ENCODE data around the gene RDX.

The RDX gene

DNA sequence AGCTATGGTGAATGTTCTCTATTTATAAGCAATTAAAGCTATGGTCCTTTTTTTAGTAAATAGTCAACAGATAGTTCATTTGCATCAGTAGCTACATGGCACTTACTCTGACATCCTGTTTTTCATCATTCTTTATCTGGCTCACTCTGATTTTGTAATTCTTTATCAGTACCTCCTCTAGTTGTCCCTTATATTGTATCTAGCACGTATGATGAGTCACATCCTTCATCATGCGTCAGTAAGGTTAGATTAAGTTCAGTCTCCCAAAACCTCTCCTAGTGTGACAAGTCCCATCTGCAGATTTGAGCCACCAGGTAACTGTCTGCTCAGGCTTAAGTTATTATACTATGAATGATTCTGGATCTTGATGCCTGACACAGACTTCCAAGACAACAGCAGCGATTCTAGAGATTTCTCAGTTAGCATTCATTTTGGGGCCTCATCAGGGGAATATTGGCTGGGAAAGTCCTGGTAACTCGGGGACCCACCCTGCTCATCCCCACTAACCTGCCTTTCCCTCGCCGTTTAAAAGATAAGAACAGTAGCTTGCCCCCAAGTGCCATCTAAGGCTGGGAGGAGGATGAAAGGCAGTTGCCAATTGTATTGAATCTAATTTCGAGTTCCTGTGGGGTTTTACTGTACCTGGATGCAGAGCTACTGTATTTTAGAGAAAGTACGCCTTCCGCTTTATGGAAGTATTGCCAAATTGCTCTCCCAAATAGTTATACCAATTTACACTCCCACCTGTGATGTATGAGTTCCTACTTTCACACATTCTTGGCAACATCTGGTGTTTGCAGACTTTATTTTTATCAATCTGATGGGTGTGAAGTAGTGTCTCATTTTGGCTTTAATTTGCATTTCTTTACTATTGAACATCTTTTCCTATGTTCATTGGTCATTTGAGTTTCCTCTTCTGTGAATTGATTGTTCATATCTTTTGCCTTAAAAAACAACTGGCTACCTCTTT lies 147.4 kb downstream of the RDX start:
- H3K4me2 ChIP-seq (ENCODE audit: low read depth, low read length) = no peak overlapping the region
- H3K27me3 ChIP-seq (replicated peaks; ENCODE audit: insufficient read depth, low read length) = no peaks in the 10 kb centered on the region
- H3K9ac ChIP-seq (ENCODE audit: low read length) = no peak overlapping the region
- H3F3A ChIP-seq (ENCODE audit: insufficient read depth, low read length) = no peaks in the 10 kb centered on the region
- H3K9me3 ChIP-seq (replicated peaks; ENCODE audit: insufficient read depth, low read length) = no peaks in the 10 kb centered on the region
- H3K27ac ChIP-seq (ENCODE audit: low read length) = no peak overlapping the region
- TF ChIP-seq EZH2phosphoT487 (IDR thresholded peaks at IDR 0.05; ENCODE audit: low read length) = no peak
- TF ChIP-seq, protein P1, sequence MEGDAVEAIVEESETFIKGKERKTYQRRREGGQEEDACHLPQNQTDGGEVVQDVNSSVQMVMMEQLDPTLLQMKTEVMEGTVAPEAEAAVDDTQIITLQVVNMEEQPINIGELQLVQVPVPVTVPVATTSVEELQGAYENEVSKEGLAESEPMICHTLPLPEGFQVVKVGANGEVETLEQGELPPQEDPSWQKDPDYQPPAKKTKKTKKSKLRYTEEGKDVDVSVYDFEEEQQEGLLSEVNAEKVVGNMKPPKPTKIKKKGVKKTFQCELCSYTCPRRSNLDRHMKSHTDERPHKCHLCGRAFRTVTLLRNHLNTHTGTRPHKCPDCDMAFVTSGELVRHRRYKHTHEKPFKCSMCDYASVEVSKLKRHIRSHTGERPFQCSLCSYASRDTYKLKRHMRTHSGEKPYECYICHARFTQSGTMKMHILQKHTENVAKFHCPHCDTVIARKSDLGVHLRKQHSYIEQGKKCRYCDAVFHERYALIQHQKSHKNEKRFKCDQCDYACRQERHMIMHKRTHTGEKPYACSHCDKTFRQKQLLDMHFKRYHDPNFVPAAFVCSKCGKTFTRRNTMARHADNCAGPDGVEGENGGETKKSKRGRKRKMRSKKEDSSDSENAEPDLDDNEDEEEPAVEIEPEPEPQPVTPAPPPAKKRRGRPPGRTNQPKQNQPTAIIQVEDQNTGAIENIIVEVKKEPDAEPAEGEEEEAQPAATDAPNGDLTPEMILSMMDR (IDR thresholded peaks at IDR 0.05; ENCODE audit: low read length) = no peak
- no peak for TF ChIP-seq EZH2 (optimal IDR thresholded peaks at IDR 0.05; ENCODE audit: low read depth, low read length)
- peaks cover 3% of the 10 kb centered on the region; the same call in 1 of the 2 replicates for H3K79me2 ChIP-seq (ENCODE audit: low read length)
- H4K20me1 ChIP-seq (ENCODE audit: insufficient read depth, low read length) = no peaks in the 10 kb centered on the region
- DNase-seq = no peak
- H3K36me3 ChIP-seq (replicated peaks; ENCODE audit: insufficient read depth, low read length) = no peaks in the 10 kb centered on the region
- no peaks in the 10 kb centered on the region for H3K9me2 ChIP-seq (replicated peaks; ENCODE audit: insufficient read depth, low read length)
- H3K4me3 ChIP-seq (ENCODE audit: low read length) = no peak overlapping the region
- no peak overlapping the region for H2AFZ ChIP-seq (ENCODE audit: low read length)
- H3K4me1 ChIP-seq (ENCODE audit: low read length) = no peaks in the 10 kb centered on the region

DNA sequence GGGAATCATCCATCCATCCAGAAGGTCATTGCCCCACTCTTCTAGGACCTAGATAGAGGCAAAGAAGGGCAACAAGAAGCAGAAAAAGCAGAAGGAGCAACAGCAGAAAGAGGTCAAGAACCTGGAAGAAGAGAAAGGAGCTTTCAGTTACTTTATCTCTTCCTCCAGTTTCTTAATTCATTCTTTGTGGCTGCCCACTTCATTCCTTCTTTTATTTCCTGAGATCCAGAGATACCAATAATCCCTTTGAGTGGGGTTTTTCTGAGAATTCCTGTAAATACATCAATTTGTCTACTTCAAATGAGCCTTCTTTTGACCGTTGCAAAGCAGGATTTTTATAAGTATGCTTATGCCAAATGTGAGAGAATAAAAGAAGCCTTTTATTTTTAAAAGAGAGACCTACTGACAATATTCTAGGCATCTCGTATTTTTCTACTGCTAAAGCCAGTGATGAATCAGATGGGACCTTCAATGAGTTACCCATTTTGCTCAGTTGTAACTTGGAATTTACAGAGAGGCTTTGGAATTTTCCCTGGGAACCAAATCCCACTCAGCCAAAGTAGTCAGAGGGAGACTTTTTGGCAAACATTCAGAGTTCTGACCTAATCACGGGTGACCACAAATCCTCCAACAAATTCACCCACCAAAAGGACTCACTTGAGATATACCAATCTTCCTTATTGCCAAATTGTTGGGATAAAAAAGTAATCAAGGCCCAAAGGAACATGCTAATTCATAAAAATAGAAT lies 148.3 kb downstream of the RDX start:
- no peak for DNase-seq
- peaks cover 3% of the 10 kb centered on the region; the same call in 1 of the 2 replicates for H3K79me2 ChIP-seq (ENCODE audit: low read length)
- H3K4me1 ChIP-seq (ENCODE audit: low read length) = no peaks in the 10 kb centered on the region
- no peak overlapping the region for H3K4me2 ChIP-seq (ENCODE audit: low read depth, low read length)
- H3K27ac ChIP-seq (ENCODE audit: low read length) = no peak overlapping the region
- no peaks in the 10 kb centered on the region for H3K9me2 ChIP-seq (replicated peaks; ENCODE audit: insufficient read depth, low read length)
- H3K27me3 ChIP-seq (replicated peaks; ENCODE audit: insufficient read depth, low read length) = no peaks in the 10 kb centered on the region
- TF ChIP-seq EZH2phosphoT487 (IDR thresholded peaks at IDR 0.05; ENCODE audit: low read length) (no peak), EZH2 (optimal IDR thresholded peaks at IDR 0.05; ENCODE audit: low read depth, low read length) (no peak)
- TF ChIP-seq, protein P1 (IDR thresholded peaks at IDR 0.05; ENCODE audit: low read length) = no peak
- no peak overlapping the region for H2AFZ ChIP-seq (ENCODE audit: low read length)
- H3K9ac ChIP-seq (ENCODE audit: low read length) = no peak overlapping the region
- no peak overlapping the region for H3K4me3 ChIP-seq (ENCODE audit: low read length)
- H3F3A ChIP-seq (ENCODE audit: insufficient read depth, low read length) = no peaks in the 10 kb centered on the region
- H3K36me3 ChIP-seq (replicated peaks; ENCODE audit: insufficient read depth, low read length) = no peaks in the 10 kb centered on the region
- no peaks in the 10 kb centered on the region for H3K9me3 ChIP-seq (replicated peaks; ENCODE audit: insufficient read depth, low read length)
- H4K20me1 ChIP-seq (ENCODE audit: insufficient read depth, low read length) = no peaks in the 10 kb centered on the region

DNA sequence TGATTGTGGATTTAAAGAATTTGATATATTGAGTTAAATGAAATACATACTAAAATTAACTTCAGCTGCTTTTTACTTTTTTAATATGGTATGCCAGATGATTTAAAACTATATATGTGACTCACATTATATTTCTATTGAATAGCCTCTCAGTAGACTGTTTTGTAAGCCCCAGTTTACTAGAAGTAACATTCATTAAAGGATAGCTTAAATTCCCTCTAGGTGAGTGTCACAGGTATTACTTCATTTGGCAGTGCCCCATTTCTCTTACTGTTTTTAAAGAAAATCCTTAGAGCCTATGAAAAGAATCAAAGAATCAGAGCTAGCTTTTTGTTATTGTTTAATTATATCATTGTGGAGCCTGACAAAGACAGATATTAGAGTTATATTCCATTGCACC lies 154.6 kb downstream of the RDX start:
- Histone ChIP-seq H3K27ac (ENCODE audit: low read length) (no peak overlapping the region), H3F3A (ENCODE audit: insufficient read depth, low read length) (no peaks in the 10 kb centered on the region), H3K36me3 (replicated peaks; ENCODE audit: insufficient read depth, low read length) (no peaks in the 10 kb centered on the region), H3K79me2 (ENCODE audit: low read length) (no peaks in the 10 kb centered on the region; the same call in 1 of the 2 replicates), H3K4me2 (ENCODE audit: low read depth, low read length) (no peak overlapping the region), H3K27me3 (replicated peaks; ENCODE audit: insufficient read depth, low read length) (no peaks in the 10 kb centered on the region), H3K4me1 (ENCODE audit: low read length) (no peaks in the 10 kb centered on the region), H3K9me2 (replicated peaks; ENCODE audit: insufficient read depth, low read length) (no peaks in the 10 kb centered on the region), H3K9me3 (replicated peaks; ENCODE audit: insufficient read depth, low read length) (no peaks in the 10 kb centered on the region), H3K9ac (ENCODE audit: low read length) (no peak overlapping the region), H3K4me3 (ENCODE audit: low read length) (no peak overlapping the region), H4K20me1 (ENCODE audit: insufficient read depth, low read length) (no peaks in the 10 kb centered on the region), H2AFZ (ENCODE audit: low read length) (no peak overlapping the region)
- DNase-seq = no peak
- TF ChIP-seq, protein P1 (IDR thresholded peaks at IDR 0.05; ENCODE audit: low read length) = no peak
- no peak for TF ChIP-seq EZH2phosphoT487 (IDR thresholded peaks at IDR 0.05; ENCODE audit: low read length)
- no peak for TF ChIP-seq EZH2 (optimal IDR thresholded peaks at IDR 0.05; ENCODE audit: low read depth, low read length)
